Keratinocyte (primary cell): ENCODE data around the gene TTYH1. TPM values are rescaled to one million over a fixed set of nuclear protein-coding genes. Genes with fewer than 3 reads are reported as not detected.
"Not testable (repeated sequence)": the region's sequence is repeated elsewhere in the genome, so short reads cannot be mapped to it uniquely, and the experiment has no call there.

Source experiments
- DNase-seq: peaks from one replicate; pipeline ENCODE4 v3.0.0-alpha.2; 2011; ENCODE audit warnings: low read depth, missing footprints, low spot score
- FAIRE-seq: peaks from 2 replicates; lab custom pipeline; 2011; peaks lifted over from hg19 to GRCh38; lab: Jason Lieb, UNC
- H2AFZ ChIP-seq: 2 replicates; pipeline ENCODE4 v1.6.0; 2012; ENCODE audit warnings: low read length, control low read depth, inconsistent platforms; ENCODE audit not compliant: control insufficient read depth
- H3K27ac ChIP-seq: 2 replicates; pipeline ENCODE4 v1.5.1; 2011; ENCODE audit warnings: low read length; ENCODE audit not compliant: control insufficient read depth, insufficient read depth
- H3K27me3 ChIP-seq: 3 replicates; pipeline ENCODE4 v1.6.0; 2011; ENCODE audit warnings: low read length; ENCODE audit not compliant: control insufficient read depth, insufficient read depth; ENCODE audit errors: extremely low read depth
- H3K36me3 ChIP-seq, 2 experiments: 2 replicates in 1 of 2; 3 replicates in 1 of 2; pipeline ENCODE4 v1.5.1; 2011; ENCODE audit warnings: low read length in 2 of 2, mild to moderate bottlenecking in 1 of 2; ENCODE audit not compliant: control insufficient read depth in 2 of 2, insufficient read depth in 2 of 2; ENCODE audit errors: extremely low read depth in 1 of 2
- H3K4me1 ChIP-seq: 3 replicates; pipeline ENCODE4 v1.5.1; 2011; ENCODE audit warnings: low read length; ENCODE audit not compliant: control insufficient read depth, insufficient read depth; ENCODE audit errors: extremely low read depth
- H3K4me2 ChIP-seq: 3 replicates; pipeline ENCODE4 v1.6.0; 2011; ENCODE audit warnings: low read depth, low read length; ENCODE audit not compliant: control insufficient read depth, insufficient read depth; ENCODE audit errors: extremely low read depth
- H3K4me3 ChIP-seq, 3 experiments: fragments of 200-600 bp in 1 of 3; sonication (generic) in 1 of 3; 2 replicates in 2 of 3; 3 replicates in 1 of 3; pipeline ENCODE4 v1.5.1; 2011 to 2016; ENCODE audit warnings: low read length in 3 of 3, mild to moderate bottlenecking in 3 of 3, control low read depth in 2 of 3, inconsistent platforms in 1 of 3, low read depth in 1 of 3, mixed read lengths in 1 of 3, mixed run types in 1 of 3, moderate library complexity in 1 of 3; ENCODE audit not compliant: control insufficient read depth in 2 of 3, insufficient read depth in 2 of 3; ENCODE audit errors: extremely low read depth in 1 of 3
- H3K79me2 ChIP-seq: 2 replicates; pipeline ENCODE4 v1.6.0; 2012; ENCODE audit warnings: low read length; ENCODE audit not compliant: control insufficient read depth, insufficient read depth
- H3K9ac ChIP-seq: 3 replicates; pipeline ENCODE4 v1.6.0; 2011; ENCODE audit warnings: low read length; ENCODE audit not compliant: control insufficient read depth, insufficient read depth; ENCODE audit errors: extremely low read depth
- H3K9me1 ChIP-seq: 3 replicates; pipeline ENCODE4 v1.6.0; 2011; ENCODE audit warnings: low read length; ENCODE audit not compliant: control insufficient read depth, insufficient read depth; ENCODE audit errors: extremely low read depth
- H3K9me3 ChIP-seq: 2 replicates; pipeline ENCODE4 v1.5.1; 2012; ENCODE audit warnings: low read depth, low read length; ENCODE audit not compliant: control insufficient read depth
- H4K20me1 ChIP-seq: 3 replicates; pipeline ENCODE4 v1.6.0; 2011; ENCODE audit warnings: low read length; ENCODE audit not compliant: control insufficient read depth, insufficient read depth; ENCODE audit errors: extremely low read depth
- EZH2 ChIP-seq: IDR thresholded peaks from one replicate; pipeline ENCODE4 v1.6.1; 2012; ENCODE audit warnings: inconsistent platforms, mild to moderate bottlenecking, low read length, moderate library complexity
- dilution Hi-C: fragments of 300-500 bp; cut with MboI; formaldehyde crosslinking; loops from one replicate; pipeline ENCODE4 v1.7.0; 2020; ENCODE audit warnings: low sequenced_read_pairs; ENCODE audit not compliant: extremely low pct_ligation_motif_present
- polyA plus RNA-seq, 5 experiments: library from polyadenylated mRNA; depleted of rRNA in 3 of 5; stranded (reverse) in 3 of 5; stranded (forward) in 1 of 5; unstranded in 1 of 5; fragments of >200 nt; gene quantifications; 1 replicate in 1 of 5; 2 replicates in 3 of 5; 3 replicates in 1 of 5; pipeline versions ENCODE4 v1.2.1 to v1.2.3, GENCODE V29; 2011 to 2012; ENCODE audit warnings: missing spikeins in 2 of 5, low read depth in 1 of 5, low replicate concordance in 1 of 5
- TF ChIP-seq, protein P1 (sequence below), 3 experiments: IDR thresholded peaks in 1 of 3; conservative IDR thresholded peaks in 1 of 3; optimal IDR thresholded peaks in 1 of 3; 2 replicates in 2 of 3; 3 replicates in 1 of 3; pipeline versions ENCODE3 to v1.5.1; 2011; ENCODE audit warnings: low read length in 3 of 3, mild to moderate bottlenecking in 3 of 3, moderate library complexity in 2 of 3, control low read depth in 1 of 3, inconsistent platforms in 1 of 3; ENCODE audit not compliant: insufficient read depth in 2 of 3; ENCODE audit errors: extremely low read depth in 1 of 3

Gene TTYH1
- polyA plus RNA-seq, 1 donor (not counting 4 experiments of a cell fraction or from before 2014, with no cell fraction given) = 0.13 TPM

GRCh38 chr19:54366811-54367210, 48.5 kb upstream of the TTYH1 start:
- Histone ChIP-seq H3K9ac (no peak overlapping the region), H3K4me2 (no peak overlapping the region), H3K9me3 (no peaks in the 10 kb centered on the region), H3K27ac (no peak overlapping the region), H3K4me3 (no peak overlapping the region), H3K27me3 (no peaks in the 10 kb centered on the region), H3K79me2 (no peaks in the 10 kb centered on the region), H3K36me3 (no peaks in the 10 kb centered on the region), H3K4me1 (no peaks in the 10 kb centered on the region), H2AFZ (no peak overlapping the region), H4K20me1 (no peaks in the 10 kb centered on the region), H3K9me1 (no peaks in the 10 kb centered on the region)
- dilution Hi-C loops = no loop called here
- DNase-seq (no peak), FAIRE-seq (no peak)
- TF ChIP-seq EZH2 = no peak
- TF ChIP-seq, protein P1, sequence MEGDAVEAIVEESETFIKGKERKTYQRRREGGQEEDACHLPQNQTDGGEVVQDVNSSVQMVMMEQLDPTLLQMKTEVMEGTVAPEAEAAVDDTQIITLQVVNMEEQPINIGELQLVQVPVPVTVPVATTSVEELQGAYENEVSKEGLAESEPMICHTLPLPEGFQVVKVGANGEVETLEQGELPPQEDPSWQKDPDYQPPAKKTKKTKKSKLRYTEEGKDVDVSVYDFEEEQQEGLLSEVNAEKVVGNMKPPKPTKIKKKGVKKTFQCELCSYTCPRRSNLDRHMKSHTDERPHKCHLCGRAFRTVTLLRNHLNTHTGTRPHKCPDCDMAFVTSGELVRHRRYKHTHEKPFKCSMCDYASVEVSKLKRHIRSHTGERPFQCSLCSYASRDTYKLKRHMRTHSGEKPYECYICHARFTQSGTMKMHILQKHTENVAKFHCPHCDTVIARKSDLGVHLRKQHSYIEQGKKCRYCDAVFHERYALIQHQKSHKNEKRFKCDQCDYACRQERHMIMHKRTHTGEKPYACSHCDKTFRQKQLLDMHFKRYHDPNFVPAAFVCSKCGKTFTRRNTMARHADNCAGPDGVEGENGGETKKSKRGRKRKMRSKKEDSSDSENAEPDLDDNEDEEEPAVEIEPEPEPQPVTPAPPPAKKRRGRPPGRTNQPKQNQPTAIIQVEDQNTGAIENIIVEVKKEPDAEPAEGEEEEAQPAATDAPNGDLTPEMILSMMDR (optimal IDR thresholded peaks at IDR 0.05 in 1 of 3, IDR thresholded peaks at IDR 0.05 in 1 of 3, conservative IDR thresholded peaks at IDR 0.05 in 1 of 3; ENCODE audit: extremely low read depth in 1 of 3, insufficient read depth in 2 of 3, low read length in 3 of 3) = no peak

- Histone ChIP-seq H3K27me3 (no peaks in the 10 kb centered on the region), H2AFZ (no peak overlapping the region), H3K4me3 (no peak overlapping the region), H3K9ac (no peak overlapping the region), H4K20me1 (no peaks in the 10 kb centered on the region), H3K27ac (no peak overlapping the region), H3K79me2 (no peaks in the 10 kb centered on the region), H3K4me2 (no peak overlapping the region), H3K4me1 (no peaks in the 10 kb centered on the region), H3K9me1 (no peaks in the 10 kb centered on the region), H3K36me3 (no peaks in the 10 kb centered on the region), H3K9me3 (no peaks in the 10 kb centered on the region)
- TF ChIP-seq EZH2 = no peak
- TF ChIP-seq, protein P1 (optimal IDR thresholded peaks at IDR 0.05 in 1 of 3, IDR thresholded peaks at IDR 0.05 in 1 of 3, conservative IDR thresholded peaks at IDR 0.05 in 1 of 3; ENCODE audit: extremely low read depth in 1 of 3, insufficient read depth in 2 of 3, low read length in 3 of 3) = no peak
- no peak for FAIRE-seq
- dilution Hi-C loops = no loop called here
- DNase-seq = no peak
Measured at GRCh38 chr19:54369082-54369687, 46.1 kb upstream of the TTYH1 start.

GRCh38 chr19:54369688-54370433, 45.4 kb upstream of the TTYH1 start:
- H3K9me3 ChIP-seq, H3K79me2 ChIP-seq, H3K27me3 ChIP-seq, H3K9me1 ChIP-seq, H3K4me1 ChIP-seq, H4K20me1 ChIP-seq, H2AFZ ChIP-seq, H3K4me2 ChIP-seq, H3K27ac ChIP-seq, H3K4me3 ChIP-seq, FAIRE-seq, DNase-seq, H3K36me3 ChIP-seq, dilution Hi-C loops, H3K9ac ChIP-seq: not testable (repeated sequence)

GRCh38 chr19:54370434-54370796, 44.8 kb upstream of the TTYH1 start:
- DNase-seq, H3K9ac ChIP-seq, H3K4me2 ChIP-seq, H4K20me1 ChIP-seq, H3K36me3 ChIP-seq, H3K27me3 ChIP-seq, H2AFZ ChIP-seq, H3K79me2 ChIP-seq, H3K4me1 ChIP-seq, H3K9me1 ChIP-seq, H3K4me3 ChIP-seq, FAIRE-seq, H3K27ac ChIP-seq, H3K9me3 ChIP-seq, dilution Hi-C loops: not testable (repeated sequence)
